H1 (cell line): ENCODE measurements around the gene CD46. TPM values are rescaled to one million over a fixed set of nuclear protein-coding genes. Genes with fewer than 3 reads are reported as not detected.

ENCODE experiments used
- CTCF ChIA-PET: fragments of 300-600 bp; sonication (Branson Sonifier 250); formaldehyde crosslinking; loops from one replicate; lab custom pipeline; 2021; ENCODE audit not compliant: partially characterized antibody; lab: Charles Lee
- POLR2A ChIA-PET: fragments of 300-600 bp; sonication (Branson Sonifier 250); formaldehyde crosslinking; loops from one replicate; lab custom pipeline; 2021; ENCODE audit warnings: inconsistent platforms; ENCODE audit not compliant: partially characterized antibody; lab: Charles Lee
- DNase-seq, 2 experiments: peaks; one replicate each; pipeline versions ENCODE4 v3.0.0 to v3.0.0-alpha.2; 2010 to 2022; ENCODE audit warnings: low spot score in 2 of 2, low read depth in 1 of 2, mixed read lengths in 1 of 2
- FAIRE-seq: peaks from 2 replicates; lab custom pipeline; 2011; peaks lifted over from hg19 to GRCh38; lab: Jason Lieb, UNC
- H2AFZ ChIP-seq: 2 replicates; pipeline ENCODE4 v1.8.1; 2012; ENCODE audit warnings: low read length, inconsistent platforms
- H2AK5ac ChIP-seq: 2 replicates; pipeline ENCODE4 v1.6.1; 2013; ENCODE audit warnings: low read depth, low read length
- H2BK120ac ChIP-seq: replicated peaks from 2 replicates; pipeline ENCODE3; 2013; ENCODE audit warnings: low read depth, low read length, inconsistent platforms
- H2BK12ac ChIP-seq: 2 replicates; pipeline ENCODE4 v1.6.1; 2013; ENCODE audit warnings: low read depth, low read length
- H2BK15ac ChIP-seq: 2 replicates; pipeline ENCODE4 v1.6.1; 2013; ENCODE audit warnings: low read length
- H2BK20ac ChIP-seq: 2 replicates; pipeline ENCODE4 v1.6.1; 2013; ENCODE audit warnings: low read length
- H2BK5ac ChIP-seq: 2 replicates; pipeline ENCODE4 v1.6.1; 2013; ENCODE audit warnings: low read depth, low read length
- H3K14ac ChIP-seq: 2 replicates; pipeline ENCODE4 v1.6.1; 2013; ENCODE audit warnings: inconsistent platforms; ENCODE audit not compliant: insufficient read length
- H3K18ac ChIP-seq: 2 replicates; pipeline ENCODE4 v1.6.1; 2013; ENCODE audit warnings: low read length; ENCODE audit errors: extremely low read depth
- H3K23ac ChIP-seq: 2 replicates; pipeline ENCODE4 v1.6.1; 2013; ENCODE audit warnings: inconsistent platforms; ENCODE audit not compliant: insufficient read length
- H3K23me2 ChIP-seq: 2 replicates; pipeline ENCODE4 v1.6.1; 2013; ENCODE audit warnings: low read depth, low read length
- H3K27ac ChIP-seq: 2 replicates; pipeline ENCODE4 v1.6.1; 2011; ENCODE audit warnings: low read depth, low read length, inconsistent platforms
- H3K27me3 ChIP-seq, 4 experiments: replicated peaks in 1 of 4; 1 replicate in 1 of 4; 2 replicates in 3 of 4; pipeline versions ENCODE4 v1.6.1 to v1.8.1; 2011 to 2013; ENCODE audit warnings: low read length in 3 of 4, mild to moderate bottlenecking in 3 of 4, inconsistent platforms in 2 of 4, mixed read lengths in 2 of 4, moderate library complexity in 1 of 4; ENCODE audit not compliant: control insufficient read depth in 3 of 4, insufficient read depth in 3 of 4; ENCODE audit errors: extremely low read depth in 1 of 4
- H3K36me3 ChIP-seq, 4 experiments: 2 replicates each; pipeline versions ENCODE4 v1.6.1 to v1.8.1; 2011 to 2013; ENCODE audit warnings: mild to moderate bottlenecking in 4 of 4, low read length in 3 of 4, moderate library complexity in 2 of 4, control low read depth in 1 of 4, inconsistent platforms in 1 of 4; ENCODE audit not compliant: insufficient read depth in 4 of 4, control insufficient read depth in 2 of 4
- H3K4ac ChIP-seq: replicated peaks from 2 replicates; pipeline ENCODE3; 2013; ENCODE audit warnings: low read length, low read depth, mixed read lengths, inconsistent platforms; ENCODE audit not compliant: insufficient read length
- H3K4me1 ChIP-seq, 4 experiments: replicated peaks in 1 of 4; 1 replicate in 1 of 4; 2 replicates in 3 of 4; pipeline versions ENCODE4 v1.6.1 to v1.8.1; 2011 to 2013; ENCODE audit warnings: low read length in 3 of 4, inconsistent platforms in 2 of 4, mixed read lengths in 1 of 4; ENCODE audit not compliant: insufficient read depth in 4 of 4, control insufficient read depth in 3 of 4
- H3K4me2 ChIP-seq, 2 experiments: 2 replicates each; pipeline versions ENCODE4 v1.6.1 to v1.8.1; 2011 to 2013; ENCODE audit warnings: low read depth in 2 of 2, low read length in 2 of 2, control low read depth in 1 of 2, inconsistent platforms in 1 of 2, mild to moderate bottlenecking in 1 of 2; ENCODE audit not compliant: insufficient read depth in 1 of 2
- H3K4me3 ChIP-seq, 4 experiments: fragments of 200-600, 300-600 bp in 1 of 4; sonication (generic), shearing (Covaris generic), sonication (Bioruptor Twin) in 1 of 4; 2 replicates each; pipeline versions ENCODE4 v1.5.1 to v1.8.1; 2011 to 2016; ENCODE audit warnings: low read length in 4 of 4, low read depth in 3 of 4, control low read depth in 2 of 4, inconsistent platforms in 2 of 4, mild to moderate bottlenecking in 2 of 4, mixed read lengths in 1 of 4, moderate library complexity in 1 of 4; ENCODE audit not compliant: insufficient read depth in 2 of 4; ENCODE audit errors: extremely low read depth in 1 of 4
- H3K56ac ChIP-seq: replicated peaks from 2 replicates; pipeline ENCODE3; 2013; ENCODE audit warnings: low read depth, mild to moderate bottlenecking, mixed read lengths, low read length, inconsistent platforms; ENCODE audit not compliant: insufficient read length
- H3K79me1 ChIP-seq: 2 replicates; pipeline ENCODE4 v1.6.1; 2013; ENCODE audit warnings: low read depth, low read length, control low read depth
- H3K79me2 ChIP-seq, 2 experiments: 2 replicates each; pipeline versions ENCODE4 v1.6.1 to v1.8.1; 2012 to 2013; ENCODE audit warnings: low read length in 2 of 2, mild to moderate bottlenecking in 2 of 2, inconsistent platforms in 1 of 2; ENCODE audit not compliant: insufficient read depth in 2 of 2, control insufficient read depth in 1 of 2
- H3K9ac ChIP-seq, 4 experiments: replicated peaks in 1 of 4; 1 replicate in 1 of 4; 2 replicates in 3 of 4; pipeline versions ENCODE4 v1.6.1 to v1.8.1; 2011 to 2013; ENCODE audit warnings: low read depth in 3 of 4, low read length in 3 of 4, control low read depth in 2 of 4, mild to moderate bottlenecking in 2 of 4, moderate library complexity in 2 of 4, inconsistent platforms in 1 of 4; ENCODE audit errors: extremely low read depth in 1 of 4
- H3K9me3 ChIP-seq, 2 experiments: 2 replicates each; pipeline versions ENCODE4 v1.6.1 to v1.8.1; 2012 to 2013; ENCODE audit warnings: mild to moderate bottlenecking in 2 of 2, moderate library complexity in 2 of 2, control low read depth in 1 of 2, inconsistent platforms in 1 of 2, low read depth in 1 of 2, low read length in 1 of 2, mixed read lengths in 1 of 2; ENCODE audit not compliant: insufficient read depth in 2 of 2
- H4K20me1 ChIP-seq, 2 experiments: replicated peaks in 1 of 2; 2 replicates each; pipeline versions ENCODE3 to v1.8.1; 2011 to 2013; ENCODE audit warnings: inconsistent platforms in 2 of 2, low read length in 2 of 2, mild to moderate bottlenecking in 1 of 2; ENCODE audit not compliant: insufficient read depth in 2 of 2, control insufficient read depth in 1 of 2
- H4K5ac ChIP-seq: 2 replicates; pipeline ENCODE4 v1.6.1; 2013; ENCODE audit warnings: low read length, low read depth, mixed read lengths, inconsistent platforms; ENCODE audit not compliant: insufficient read length
- H4K8ac ChIP-seq: 2 replicates; pipeline ENCODE4 v1.8.0; 2013; ENCODE audit warnings: mild to moderate bottlenecking, moderate library complexity, low read length, inconsistent platforms; ENCODE audit not compliant: insufficient read depth; ENCODE audit errors: extremely low read depth
- H4K91ac ChIP-seq: replicated peaks from 2 replicates; pipeline ENCODE3; 2013; ENCODE audit warnings: low read length, mixed read lengths, inconsistent platforms; ENCODE audit not compliant: insufficient read length
- POLR2AphosphoS5 ChIP-seq: IDR thresholded peaks from 2 replicates; pipeline ENCODE4 v1.6.1; 2011; ENCODE audit warnings: low read depth, low read length
- SIRT6 ChIP-seq: IDR thresholded peaks from one replicate; pipeline ENCODE4 v1.7.1; 2012; ENCODE audit warnings: low read length, inconsistent platforms
- WGBS, 2 experiments: shearing (Covaris generic) in 1 of 2; methylation state at CpG; one replicate each; pipeline versions ENCODE4 v1.1.6 to v1.1.7; 2013 to 2015; ENCODE audit warnings: low lambda C conversion rate in 2 of 2, mixed read lengths in 2 of 2, inconsistent platforms in 1 of 2, low coverage in 1 of 2, missing lambda C conversion rate in 1 of 2; ENCODE audit not compliant: insufficient replicate concordance in 2 of 2, insufficient coverage in 1 of 2, insufficient read length in 1 of 2; ENCODE audit errors: extremely low coverage in 1 of 2, missing lambda C conversion rate in 1 of 2; 5-methylcytosine and 5-hydroxymethylcytosine counted together
- polyA plus RNA-seq, 7 experiments: library from polyadenylated mRNA; depleted of rRNA in 3 of 7; stranded (reverse) in 5 of 7; unstranded in 2 of 7; fragments of >200 nt in 5 of 7; fragments of 200-250 nt in 2 of 7; gene quantifications; 1 replicate in 5 of 7; 2 replicates in 1 of 7; 4 replicates in 1 of 7; pipeline versions ENCODE4 v1.2.1 to v1.2.3, GENCODE V29; 2011 to 2013; ENCODE audit warnings: missing spikeins in 2 of 7, mixed read lengths in 2 of 7
- total RNA-seq: library from RNA; stranded (reverse); fragmentation: NEBNext Ultra II Directional; extraction: Animal tissue kit (Norgen Biotek cat#: 25700); gene quantifications from 2 replicates; pipeline ENCODE4 v1.2.1, GENCODE V29; 2021

The CD46 gene
- total and polyA plus RNA-seq, 2 of the 8 experiments (the other 6 are each of a cell fraction or from before 2014, with no cell fraction given): 60.9 to 113 TPM

GRCh38 chr1:207808322-207808705 lies 56.5 kb downstream of the CD46 start:
- no peak overlapping the region for H3K4me2 ChIP-seq
- no peaks in the 10 kb centered on the region for H3K79me2 ChIP-seq
- H3K27ac ChIP-seq: no peak overlapping the region
- H4K5ac ChIP-seq: no peak overlapping the region
- H2BK20ac ChIP-seq: no peak overlapping the region
- no peak overlapping the region for H3K18ac ChIP-seq
- no peak overlapping the region for H4K91ac ChIP-seq
- no peak overlapping the region for H3K4ac ChIP-seq
- H3K4me1 ChIP-seq: peaks cover 0 to 3% (median 2%) of the 10 kb centered on the region in 4 experiments; a peak in 2 of 7 replicates
- no peaks in the 10 kb centered on the region for H3K79me1 ChIP-seq
- POLR2A ChIA-PET: interaction anchor here (1.0 kb wide), 1 partner anchor 9 kb away, joined by 4 read pairs; no protein-coding TSS in a partner anchor
- no peaks in the 10 kb centered on the region for H4K20me1 ChIP-seq
- TF ChIP-seq SIRT6: no peak
- TF ChIP-seq POLR2AphosphoS5: no peak
- H3K23me2 ChIP-seq: no peaks in the 10 kb centered on the region
- H3K27me3 ChIP-seq: no peaks in the 10 kb centered on the region; a peak in 2 of 7 replicates
- no peak overlapping the region for H2BK12ac ChIP-seq
- H3K9ac ChIP-seq: no peak overlapping the region
- CTCF ChIA-PET: interaction anchor here (1.8 kb wide), 1 partner anchor 155 kb away, joined by 4 read pairs; no protein-coding TSS in a partner anchor
- no peak overlapping the region for H2BK120ac ChIP-seq
- no peak overlapping the region for H3K14ac ChIP-seq
- H3K4me3 ChIP-seq: no peak overlapping the region
- H3K9me3 ChIP-seq: no peaks in the 10 kb centered on the region
- H3K56ac ChIP-seq: no peak overlapping the region
- no peak overlapping the region for H3K23ac ChIP-seq
- H2BK5ac ChIP-seq: no peak overlapping the region
- FAIRE-seq (no peak), DNase-seq (no peak)
- H4K8ac ChIP-seq: no peak overlapping the region
- H2BK15ac ChIP-seq: no peak overlapping the region
- WGBS, 2 experiments: 88% methylated on average over 7 of the region's 7 CpGs; no CpG with 5 or more reads in 1 of the 2 experiments
- no peak overlapping the region for H2AK5ac ChIP-seq
- no peak overlapping the region for H2AFZ ChIP-seq
- H3K36me3 ChIP-seq: no peaks in the 10 kb centered on the region
